ENCODE results near the gene TEX19.

DNA sequence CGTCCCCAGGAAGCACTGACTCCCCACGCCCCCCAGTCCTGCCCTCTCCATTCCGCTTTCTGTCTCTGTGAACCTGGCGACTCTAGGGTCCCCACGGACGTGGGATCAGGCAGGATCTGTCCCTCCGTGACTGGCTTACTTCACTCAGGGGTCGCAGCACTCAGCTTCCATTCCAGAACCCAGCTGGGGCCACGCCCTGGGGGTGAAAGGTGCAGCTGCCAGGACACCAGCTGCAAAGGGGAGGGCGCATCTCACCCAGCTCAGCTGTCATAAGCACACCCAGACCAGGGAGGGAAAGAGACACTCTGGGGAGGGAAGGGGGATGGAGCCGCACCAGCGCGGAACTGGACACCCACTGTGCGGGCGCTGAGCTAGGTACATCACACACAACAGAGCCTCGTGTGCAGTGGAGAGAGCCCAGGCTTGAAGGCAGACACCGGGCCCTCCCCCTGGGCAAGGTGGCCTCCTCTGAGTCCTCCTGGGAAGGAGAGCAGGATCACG lies 40.6 kb downstream of the TEX19 start:
- TF ChIP-seq, protein P1, sequence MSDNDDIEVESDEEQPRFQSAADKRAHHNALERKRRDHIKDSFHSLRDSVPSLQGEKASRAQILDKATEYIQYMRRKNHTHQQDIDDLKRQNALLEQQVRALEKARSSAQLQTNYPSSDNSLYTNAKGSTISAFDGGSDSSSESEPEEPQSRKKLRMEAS (IDR thresholded peaks at IDR 0.05): no peak
- TF ChIP-seq CEBPB (IDR thresholded peaks at IDR 0.05): no peak
- no peak for TF ChIP-seq CREB1 (IDR thresholded peaks at IDR 0.05; ENCODE audit: low read depth)
- no peak; the same call in 1 of the 2 replicates for TF ChIP-seq NFIC (IDR thresholded peaks at IDR 0.05)
- TF ChIP-seq TAF1 (IDR thresholded peaks at IDR 0.05; ENCODE audit: low read depth): no peak

All from Ishikawa (cell line).